Left lung (tissue), 10 donors: ENCODE data around the gene CD63. TPM values are rescaled to one million over a fixed set of nuclear protein-coding genes. Genes with fewer than 3 reads are reported as not detected.

Experiments
- ATAC-seq: fragments of 200-7000 bp; cut with Tn5 transposase; one replicate; pipeline ENCODE4 v1.9.1; 2020; ENCODE audit warnings: moderate library complexity
- DNase-seq, 4 donors: peaks; one replicate each; pipeline ENCODE4 v3.0.0-alpha.2; 2013 to 2020
- H3K27ac ChIP-seq, 2 donors: fragments of 200-600 bp; sonication (generic) in 1 of 2; one replicate each; pipeline versions ENCODE4 v1.5.0 to v1.8.0; 2020 to 2021
- H3K27me3 ChIP-seq, 2 donors: fragments of 200-600 bp; sonication (generic) in 1 of 2; one replicate each; pipeline versions ENCODE4 v1.5.0 to v1.8.0; 2020 to 2021
- H3K36me3 ChIP-seq, 2 donors: fragments of 200-600 bp; sonication (generic) in 1 of 2; one replicate each; pipeline versions ENCODE4 v1.5.0 to v1.8.0; 2020 to 2021
- H3K4me1 ChIP-seq, 2 donors: fragments of 200-600 bp; one replicate each; pipeline ENCODE4 v1.8.0; 2021
- H3K4me3 ChIP-seq, 2 donors: fragments of 200-600 bp; sonication (generic) in 1 of 2; one replicate each; pipeline versions ENCODE4 v1.5.0 to v1.8.0; 2020 to 2021; ENCODE audit warnings: mild to moderate bottlenecking in 1 of 2
- H3K9me3 ChIP-seq, 2 donors: fragments of 200-600 bp; sonication (generic) in 1 of 2; one replicate each; pipeline versions ENCODE4 v1.5.0 to v1.8.0; 2020 to 2021
- intact Hi-C, 2 donors: fragments of 100-400 bp; cut with DNase I; formaldehyde crosslinking; loops; one replicate each; pipeline versions ENCODE4 v1.11.2 to v1.14.2; 2022
- polyA plus RNA-seq, 6 donors: library from polyadenylated mRNA; unstranded; fragments of 120-200 nt; gene quantifications; one replicate each; pipeline ENCODE4 v1.2.1, GENCODE V29; 2013; ENCODE audit not compliant: insufficient read length in 6 of 6
- total RNA-seq, 2 donors: library from RNA; stranded (reverse); fragmentation: NEBNext Ultra II Directional; extraction: Animal tissue kit (Norgen Biotek cat#: 25700); gene quantifications; one replicate each; pipeline ENCODE4 v1.2.1, GENCODE V29; 2021
- TF ChIP-seq, protein P1 (sequence below), 2 donors: fragments of 200-600 bp; sonication (generic) in 1 of 2; IDR thresholded peaks; one replicate each; pipeline versions ENCODE4 v1.5.0 to v1.8.0; 2021; ENCODE audit warnings: antibody characterized with exemption in 2 of 2
- donor health status: DM: no; HTN: yes; CAD: no.
- donor health status: DM: no; HTN: no; CAD: no.

Gene CD63
- total and polyA plus RNA-seq, 8 donors: 585 to 1,766 (median 677) TPM

- ATAC-seq (no peak), DNase-seq (no peak)
- no peak overlapping the region for H3K4me3 ChIP-seq
- H3K27me3 ChIP-seq: peaks cover 0 to 11% of the 10 kb centered on the region in 2 donors
- no peaks in the 10 kb centered on the region for H3K36me3 ChIP-seq
- H3K27ac ChIP-seq: no peak overlapping the region
- TF ChIP-seq, protein P1, sequence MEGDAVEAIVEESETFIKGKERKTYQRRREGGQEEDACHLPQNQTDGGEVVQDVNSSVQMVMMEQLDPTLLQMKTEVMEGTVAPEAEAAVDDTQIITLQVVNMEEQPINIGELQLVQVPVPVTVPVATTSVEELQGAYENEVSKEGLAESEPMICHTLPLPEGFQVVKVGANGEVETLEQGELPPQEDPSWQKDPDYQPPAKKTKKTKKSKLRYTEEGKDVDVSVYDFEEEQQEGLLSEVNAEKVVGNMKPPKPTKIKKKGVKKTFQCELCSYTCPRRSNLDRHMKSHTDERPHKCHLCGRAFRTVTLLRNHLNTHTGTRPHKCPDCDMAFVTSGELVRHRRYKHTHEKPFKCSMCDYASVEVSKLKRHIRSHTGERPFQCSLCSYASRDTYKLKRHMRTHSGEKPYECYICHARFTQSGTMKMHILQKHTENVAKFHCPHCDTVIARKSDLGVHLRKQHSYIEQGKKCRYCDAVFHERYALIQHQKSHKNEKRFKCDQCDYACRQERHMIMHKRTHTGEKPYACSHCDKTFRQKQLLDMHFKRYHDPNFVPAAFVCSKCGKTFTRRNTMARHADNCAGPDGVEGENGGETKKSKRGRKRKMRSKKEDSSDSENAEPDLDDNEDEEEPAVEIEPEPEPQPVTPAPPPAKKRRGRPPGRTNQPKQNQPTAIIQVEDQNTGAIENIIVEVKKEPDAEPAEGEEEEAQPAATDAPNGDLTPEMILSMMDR (IDR thresholded peaks at IDR 0.05): no peak
- H3K4me1 ChIP-seq: peaks cover 0 to 21% of the 10 kb centered on the region in 2 donors
- intact Hi-C loops: no loop called here
- H3K9me3 ChIP-seq: no peaks in the 10 kb centered on the region
These were observed 45.1 kb downstream of the CD63 start for GRCh38 chr12:55683676-55684075.

DNA sequence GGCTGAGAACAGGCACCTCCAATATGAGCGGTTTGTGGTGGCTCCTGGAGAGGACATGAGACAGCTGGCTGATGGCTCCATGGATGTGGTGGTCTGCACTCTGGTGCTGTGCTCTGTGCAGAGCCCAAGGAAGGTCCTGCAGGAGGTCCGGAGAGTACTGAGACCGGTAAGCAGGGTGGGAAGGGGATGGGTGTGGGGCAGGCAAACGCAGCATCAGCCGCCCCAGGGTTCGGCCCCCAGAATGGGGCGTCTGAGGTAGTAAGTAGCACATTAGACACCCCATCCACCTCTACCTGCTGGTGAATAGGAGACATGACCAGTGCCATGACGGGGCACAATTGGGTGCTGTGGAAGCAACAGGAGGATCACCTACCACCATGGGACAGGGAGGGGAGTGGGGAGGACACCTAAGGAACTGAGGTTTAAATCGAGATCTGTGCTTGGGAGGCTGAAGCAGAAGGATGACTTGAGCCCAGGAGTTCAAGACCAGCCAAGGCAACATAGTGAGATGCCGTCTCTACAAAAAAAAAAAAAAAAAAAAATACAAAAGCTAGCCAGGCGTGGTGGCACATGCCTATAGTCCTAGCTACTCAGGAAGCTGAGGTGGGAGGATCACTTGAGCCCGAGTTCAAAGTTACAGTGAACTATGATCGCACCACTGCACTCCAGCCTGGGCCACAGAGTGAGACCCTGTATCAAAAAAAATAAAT lies 46.6 kb downstream of the CD63 start:
- peaks cover 0 to 11% of the 10 kb centered on the region in 2 donors for H3K27me3 ChIP-seq
- H3K36me3 ChIP-seq: no peaks in the 10 kb centered on the region
- no peak for DNase-seq
- H3K9me3 ChIP-seq: no peaks in the 10 kb centered on the region
- TF ChIP-seq, protein P1 (IDR thresholded peaks at IDR 0.05): no peak
- intact Hi-C loops: no loop called here
- ATAC-seq: no peak
- peak overlapping the region in 1 of 2 donors; percentile 50 for H3K27ac ChIP-seq
- H3K4me3 ChIP-seq: peak overlapping the region in 1 of 2 donors; percentile 34
- H3K4me1 ChIP-seq: peaks cover 0 to 27% of the 10 kb centered on the region in 2 donors

GRCh38 chr12:55681142-55682077 lies 47.4 kb downstream of the CD63 start:
- peak overlapping the region in 1 of 2 donors; percentile 50 for H3K27ac ChIP-seq
- TF ChIP-seq, protein P1 (IDR thresholded peaks at IDR 0.05): no peak
- DNase-seq: peak; percentile 16 to 84 (median 67)
- H3K27me3 ChIP-seq: peaks cover 0 to 11% of the 10 kb centered on the region in 2 donors
- peaks cover 0 to 31% of the 10 kb centered on the region in 2 donors for H3K4me1 ChIP-seq
- no peaks in the 10 kb centered on the region for H3K36me3 ChIP-seq
- H3K4me3 ChIP-seq: peak overlapping the region in 1 of 2 donors; percentile 34
- ATAC-seq: peak; percentile 89
- intact Hi-C loops: no loop called here
- H3K9me3 ChIP-seq: no peaks in the 10 kb centered on the region

DNA sequence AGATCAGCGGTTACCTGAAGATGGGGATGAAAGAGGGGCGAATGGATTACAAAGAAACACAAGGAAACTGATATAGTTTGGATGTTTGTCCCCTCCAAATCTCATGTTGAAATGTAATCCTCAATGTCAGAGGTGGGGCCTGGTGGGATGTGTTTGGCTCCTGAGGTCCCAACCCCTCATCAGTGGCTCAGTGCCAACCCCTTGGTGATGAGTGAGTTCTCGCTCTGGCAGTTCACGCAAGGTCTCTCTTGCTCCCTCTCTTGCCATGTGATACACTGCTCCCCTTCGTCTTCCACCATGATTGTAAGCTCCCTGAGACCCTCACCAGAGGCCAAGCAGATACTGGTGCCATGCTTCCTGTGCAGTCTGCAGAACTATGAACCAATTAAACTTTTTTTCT lies 49.1 kb downstream of the CD63 start:
- DNase-seq: peak in 1 of 4 donors; percentile 28
- H3K36me3 ChIP-seq: no peaks in the 10 kb centered on the region
- H3K27me3 ChIP-seq: peaks cover 0 to 11% of the 10 kb centered on the region in 2 donors
- TF ChIP-seq, protein P1 (IDR thresholded peaks at IDR 0.05): no peak
- peaks cover 0 to 35% of the 10 kb centered on the region in 2 donors for H3K4me1 ChIP-seq
- H3K4me3 ChIP-seq: no peak overlapping the region
- no peaks in the 10 kb centered on the region for H3K9me3 ChIP-seq
- no peak for ATAC-seq
- intact Hi-C loops: no loop called here
- H3K27ac ChIP-seq: no peak overlapping the region

- intact Hi-C loops: no loop called here
- Histone ChIP-seq H3K36me3 (no peaks in the 10 kb centered on the region), H3K27ac (peak overlapping the region in 1 of 2 donors; percentile 81), H3K9me3 (no peaks in the 10 kb centered on the region), H3K4me3 (no peak overlapping the region), H3K27me3 (peaks cover 0 to 5% of the 10 kb centered on the region in 2 donors), H3K4me1 (peaks cover 0 to 33% of the 10 kb centered on the region in 2 donors)
- ATAC-seq (no peak), DNase-seq (no peak)
- TF ChIP-seq, protein P1 (IDR thresholded peaks at IDR 0.05): no peak
These were observed 52.1 kb downstream of the CD63 start for GRCh38 chr12:55676707-55677106.
